ENCODE results near the gene FAM107B.

FAM107B gene

GRCh38 chr10:14601872-14602725 lies 172.6 kb downstream of the FAM107B start (continued):
- TF ChIP-seq, protein P1, sequence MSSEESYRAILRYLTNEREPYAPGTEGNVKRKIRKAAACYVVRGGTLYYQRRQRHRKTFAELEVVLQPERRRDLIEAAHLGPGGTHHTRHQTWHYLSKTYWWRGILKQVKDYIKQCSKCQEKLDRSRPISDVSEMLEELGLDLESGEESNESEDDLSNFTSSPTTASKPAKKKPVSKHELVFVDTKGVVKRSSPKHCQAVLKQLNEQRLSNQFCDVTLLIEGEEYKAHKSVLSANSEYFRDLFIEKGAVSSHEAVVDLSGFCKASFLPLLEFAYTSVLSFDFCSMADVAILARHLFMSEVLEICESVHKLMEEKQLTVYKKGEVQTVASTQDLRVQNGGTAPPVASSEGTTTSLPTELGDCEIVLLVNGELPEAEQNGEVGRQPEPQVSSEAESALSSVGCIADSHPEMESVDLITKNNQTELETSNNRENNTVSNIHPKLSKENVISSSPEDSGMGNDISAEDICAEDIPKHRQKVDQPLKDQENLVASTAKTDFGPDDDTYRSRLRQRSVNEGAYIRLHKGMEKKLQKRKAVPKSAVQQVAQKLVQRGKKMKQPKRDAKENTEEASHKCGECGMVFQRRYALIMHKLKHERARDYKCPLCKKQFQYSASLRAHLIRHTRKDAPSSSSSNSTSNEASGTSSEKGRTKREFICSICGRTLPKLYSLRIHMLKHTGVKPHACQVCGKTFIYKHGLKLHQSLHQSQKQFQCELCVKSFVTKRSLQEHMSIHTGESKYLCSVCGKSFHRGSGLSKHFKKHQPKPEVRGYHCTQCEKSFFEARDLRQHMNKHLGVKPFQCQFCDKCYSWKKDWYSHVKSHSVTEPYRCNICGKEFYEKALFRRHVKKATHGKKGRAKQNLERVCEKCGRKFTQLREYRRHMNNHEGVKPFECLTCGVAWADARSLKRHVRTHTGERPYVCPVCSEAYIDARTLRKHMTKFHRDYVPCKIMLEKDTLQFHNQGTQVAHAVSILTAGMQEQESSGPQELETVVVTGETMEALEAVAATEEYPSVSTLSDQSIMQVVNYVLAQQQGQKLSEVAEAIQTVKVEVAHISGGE (tag by site-specific recombination; conservative IDR thresholded peaks at IDR 0.05; ENCODE audit: low read depth), result peak; percentile 75
- no peak for TF ChIP-seq ZBTB1 (tag by site-specific recombination; IDR thresholded peaks at IDR 0.05)
- TF ChIP-seq, protein P2, sequence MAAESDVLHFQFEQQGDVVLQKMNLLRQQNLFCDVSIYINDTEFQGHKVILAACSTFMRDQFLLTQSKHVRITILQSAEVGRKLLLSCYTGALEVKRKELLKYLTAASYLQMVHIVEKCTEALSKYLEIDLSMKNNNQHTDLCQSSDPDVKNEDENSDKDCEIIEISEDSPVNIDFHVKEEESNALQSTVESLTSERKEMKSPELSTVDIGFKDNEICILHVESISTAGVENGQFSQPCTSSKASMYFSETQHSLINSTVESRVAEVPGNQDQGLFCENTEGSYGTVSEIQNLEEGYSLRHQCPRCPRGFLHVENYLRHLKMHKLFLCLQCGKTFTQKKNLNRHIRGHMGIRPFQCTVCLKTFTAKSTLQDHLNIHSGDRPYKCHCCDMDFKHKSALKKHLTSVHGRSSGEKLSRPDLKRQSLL (tag by site-specific recombination; IDR thresholded peaks at IDR 0.05), result no peak
- peak; percentile 97 for TF ChIP-seq ZBTB17 (tag by site-specific recombination; IDR thresholded peaks at IDR 0.05)
- TF ChIP-seq OSR2 (tag by site-specific recombination; IDR thresholded peaks at IDR 0.05), result no peak; the same call in 1 of the 2 replicates
- no peak for TF ChIP-seq ZNF76 (tag by site-specific recombination; IDR thresholded peaks at IDR 0.05; ENCODE audit: borderline replicate concordance, low read depth)
- TF ChIP-seq, protein P3, sequence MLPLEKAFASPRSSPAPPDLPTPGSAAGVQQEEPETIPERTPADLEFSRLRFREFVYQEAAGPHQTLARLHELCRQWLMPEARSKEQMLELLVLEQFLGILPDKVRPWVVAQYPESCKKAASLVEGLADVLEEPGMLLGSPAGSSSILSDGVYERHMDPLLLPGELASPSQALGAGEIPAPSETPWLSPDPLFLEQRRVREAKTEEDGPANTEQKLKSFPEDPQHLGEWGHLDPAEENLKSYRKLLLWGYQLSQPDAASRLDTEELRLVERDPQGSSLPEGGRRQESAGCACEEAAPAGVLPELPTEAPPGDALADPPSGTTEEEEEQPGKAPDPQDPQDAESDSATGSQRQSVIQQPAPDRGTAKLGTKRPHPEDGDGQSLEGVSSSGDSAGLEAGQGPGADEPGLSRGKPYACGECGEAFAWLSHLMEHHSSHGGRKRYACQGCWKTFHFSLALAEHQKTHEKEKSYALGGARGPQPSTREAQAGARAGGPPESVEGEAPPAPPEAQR (tag by site-specific recombination; IDR thresholded peaks at IDR 0.05), result no peak
- no peak for TF ChIP-seq ZNF169 (tag by site-specific recombination; IDR thresholded peaks at IDR 0.05)
- TF ChIP-seq, protein P4, sequence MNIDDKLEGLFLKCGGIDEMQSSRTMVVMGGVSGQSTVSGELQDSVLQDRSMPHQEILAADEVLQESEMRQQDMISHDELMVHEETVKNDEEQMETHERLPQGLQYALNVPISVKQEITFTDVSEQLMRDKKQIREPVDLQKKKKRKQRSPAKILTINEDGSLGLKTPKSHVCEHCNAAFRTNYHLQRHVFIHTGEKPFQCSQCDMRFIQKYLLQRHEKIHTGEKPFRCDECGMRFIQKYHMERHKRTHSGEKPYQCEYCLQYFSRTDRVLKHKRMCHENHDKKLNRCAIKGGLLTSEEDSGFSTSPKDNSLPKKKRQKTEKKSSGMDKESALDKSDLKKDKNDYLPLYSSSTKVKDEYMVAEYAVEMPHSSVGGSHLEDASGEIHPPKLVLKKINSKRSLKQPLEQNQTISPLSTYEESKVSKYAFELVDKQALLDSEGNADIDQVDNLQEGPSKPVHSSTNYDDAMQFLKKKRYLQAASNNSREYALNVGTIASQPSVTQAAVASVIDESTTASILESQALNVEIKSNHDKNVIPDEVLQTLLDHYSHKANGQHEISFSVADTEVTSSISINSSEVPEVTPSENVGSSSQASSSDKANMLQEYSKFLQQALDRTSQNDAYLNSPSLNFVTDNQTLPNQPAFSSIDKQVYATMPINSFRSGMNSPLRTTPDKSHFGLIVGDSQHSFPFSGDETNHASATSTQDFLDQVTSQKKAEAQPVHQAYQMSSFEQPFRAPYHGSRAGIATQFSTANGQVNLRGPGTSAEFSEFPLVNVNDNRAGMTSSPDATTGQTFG (tag by site-specific recombination; IDR thresholded peaks at IDR 0.05; ENCODE audit: borderline replicate concordance), result no peak
- TF ChIP-seq MYNN (tag by site-specific recombination; IDR thresholded peaks at IDR 0.05; ENCODE audit: borderline replicate concordance), result no peak
- TF ChIP-seq ZNF24 (tag by site-specific recombination; IDR thresholded peaks at IDR 0.05), result peak; percentile 33; the same call in 1 of the 2 replicates
- TF ChIP-seq HOXC10 (CRISPR knock-in tag; IDR thresholded peaks at IDR 0.05), result no peak
- TF ChIP-seq, protein P5, sequence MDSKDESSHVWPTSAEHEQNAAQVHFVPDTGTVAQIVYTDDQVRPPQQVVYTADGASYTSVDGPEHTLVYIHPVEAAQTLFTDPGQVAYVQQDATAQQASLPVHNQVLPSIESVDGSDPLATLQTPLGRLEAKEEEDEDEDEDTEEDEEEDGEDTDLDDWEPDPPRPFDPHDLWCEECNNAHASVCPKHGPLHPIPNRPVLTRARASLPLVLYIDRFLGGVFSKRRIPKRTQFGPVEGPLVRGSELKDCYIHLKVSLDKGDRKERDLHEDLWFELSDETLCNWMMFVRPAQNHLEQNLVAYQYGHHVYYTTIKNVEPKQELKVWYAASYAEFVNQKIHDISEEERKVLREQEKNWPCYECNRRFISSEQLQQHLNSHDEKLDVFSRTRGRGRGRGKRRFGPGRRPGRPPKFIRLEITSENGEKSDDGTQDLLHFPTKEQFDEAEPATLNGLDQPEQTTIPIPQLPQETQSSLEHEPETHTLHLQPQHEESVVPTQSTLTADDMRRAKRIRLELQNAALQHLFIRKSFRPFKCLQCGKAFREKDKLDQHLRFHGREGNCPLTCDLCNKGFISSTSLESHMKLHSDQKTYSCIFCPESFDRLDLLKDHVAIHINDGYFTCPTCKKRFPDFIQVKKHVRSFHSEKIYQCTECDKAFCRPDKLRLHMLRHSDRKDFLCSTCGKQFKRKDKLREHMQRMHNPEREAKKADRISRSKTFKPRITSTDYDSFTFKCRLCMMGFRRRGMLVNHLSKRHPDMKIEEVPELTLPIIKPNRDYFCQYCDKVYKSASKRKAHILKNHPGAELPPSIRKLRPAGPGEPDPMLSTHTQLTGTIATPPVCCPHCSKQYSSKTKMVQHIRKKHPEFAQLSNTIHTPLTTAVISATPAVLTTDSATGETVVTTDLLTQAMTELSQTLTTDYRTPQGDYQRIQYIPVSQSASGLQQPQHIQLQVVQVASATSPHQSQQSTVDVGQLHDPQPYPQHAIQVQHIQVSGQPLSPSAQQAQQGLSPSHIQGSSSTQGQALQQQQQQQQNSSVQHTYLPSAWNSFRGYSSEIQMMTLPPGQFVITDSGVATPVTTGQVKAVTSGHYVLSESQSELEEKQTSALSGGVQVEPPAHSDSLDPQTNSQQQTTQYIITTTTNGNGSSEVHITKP (tag by site-specific recombination; IDR thresholded peaks at IDR 0.05), result peak; percentile 79
- TF ChIP-seq ZNF529 (tag by site-specific recombination; IDR thresholded peaks at IDR 0.05; ENCODE audit: insufficient replicate concordance), result no peak
- TF ChIP-seq ZNF596 (tag by site-specific recombination; IDR thresholded peaks at IDR 0.05), result no peak
- no peak for TF ChIP-seq ZNF23 (tag by site-specific recombination; IDR thresholded peaks at IDR 0.05; ENCODE audit: borderline replicate concordance)
- no peak for TF ChIP-seq YY2 (tag by site-specific recombination; IDR thresholded peaks at IDR 0.05)
- no peak for TF ChIP-seq ZNF623 (tag by site-specific recombination; IDR thresholded peaks at IDR 0.05)
- no peak for TF ChIP-seq ZNF132 (tag by site-specific recombination; IDR thresholded peaks at IDR 0.05; ENCODE audit: borderline replicate concordance)
- no peak for TF ChIP-seq ZNF157 (tag by site-specific recombination; IDR thresholded peaks at IDR 0.05)
- no peak for TF ChIP-seq ZSCAN16 (tag by site-specific recombination; IDR thresholded peaks at IDR 0.05)
- no peak for TF ChIP-seq ZNF48 (tag by site-specific recombination; IDR thresholded peaks at IDR 0.05)
- peak; percentile 51; the same call in 1 of the 2 replicates for TF ChIP-seq INSM2 (tag by site-specific recombination; IDR thresholded peaks at IDR 0.05)

Data from HEK293 (cell line).